HG03045 (cell line): ENCODE results near the gene STX3.
"Not testable (repeated sequence)": the region's sequence is repeated elsewhere in the genome, so short reads cannot be mapped to it uniquely, and the experiment has no call there.

Source experiments
- ATAC-seq: cut with Tn5 transposase; IDR thresholded peaks from one replicate; pipeline ENCODE4 v1.9.1; 2021; ENCODE audit warnings: mild to moderate bottlenecking, moderate library complexity; ENCODE audit not compliant: unreplicated experiment

The STX3 gene

GRCh38 chr11:59833602-59834001, 78.4 kb downstream of the STX3 start:
- no peak for ATAC-seq

GRCh38 chr11:59839615-59840014, 84.4 kb downstream of the STX3 start:
- ATAC-seq: no peak

- no peak for ATAC-seq
Measured at GRCh38 chr11:59841514-59841913, 86.3 kb downstream of the STX3 start.

- ATAC-seq: no peak
Measured at GRCh38 chr11:59842316-59842715, 87.1 kb downstream of the STX3 start.

GRCh38 chr11:59845399-59845798, 90.2 kb downstream of the STX3 start, which contains the start of gene CBLIF:
CBLIF (minus strand) TSS chr11:59845499; CDS start chr11:59845453, 46 bp downstream.
- ATAC-seq: no peak

- ATAC-seq: no peak
Measured at GRCh38 chr11:59846556-59846955, 91.4 kb downstream of the STX3 start.

GRCh38 chr11:59847626-59848025, 92.5 kb downstream of the STX3 start:
- no peak for ATAC-seq

- ATAC-seq: not testable (repeated sequence)
Measured at GRCh38 chr11:59848439-59848838, 93.3 kb downstream of the STX3 start.

GRCh38 chr11:59849129-59849528, 94.0 kb downstream of the STX3 start:
- ATAC-seq: no peak

- not testable (repeated sequence) for ATAC-seq
Measured at GRCh38 chr11:59849551-59849950, 94.4 kb downstream of the STX3 start.

- not testable (repeated sequence) for ATAC-seq
Measured at GRCh38 chr11:59851416-59851815, 96.2 kb downstream of the STX3 start.

GRCh38 chr11:59854871-59855270, 99.7 kb downstream of the STX3 start:
- no peak for ATAC-seq
